NCI-H146 (cell line): ENCODE measurements around the gene TSPAN9.

ENCODE experiments used
- DNase-seq: peaks from one replicate; lab custom pipeline; 2025; lab: John Stamatoyannopoulos, UW

The TSPAN9 gene

GRCh38 chr12:3077572-3078081 is 448 bp downstream of the TSPAN9 start:
- no peak for DNase-seq

- DNase-seq: no peak
Measured at GRCh38 chr12:3078086-3078820, 1.1 kb downstream of the TSPAN9 start.

GRCh38 chr12:3081091-3081490 is 3.9 kb downstream of the TSPAN9 start:
- DNase-seq: no peak

- DNase-seq: no peak
Measured at GRCh38 chr12:3081886-3082285, 4.7 kb downstream of the TSPAN9 start.

GRCh38 chr12:3083241-3083920 is 6.2 kb downstream of the TSPAN9 start:
- DNase-seq: no peak

GRCh38 chr12:3083921-3084347 is 6.8 kb downstream of the TSPAN9 start:
- no peak for DNase-seq

GRCh38 chr12:3084742-3085141 is 7.6 kb downstream of the TSPAN9 start:
- DNase-seq: no peak

GRCh38 chr12:3085341-3086139 is 8.4 kb downstream of the TSPAN9 start:
- DNase-seq: no peak

- no peak for DNase-seq
Measured at GRCh38 chr12:3086211-3086610, 9.0 kb downstream of the TSPAN9 start.

GRCh38 chr12:3086729-3087323 is 9.6 kb downstream of the TSPAN9 start:
- no peak for DNase-seq

GRCh38 chr12:3087758-3088650 is 10.8 kb downstream of the TSPAN9 start:
- no peak for DNase-seq

GRCh38 chr12:3089588-3089987 is 12.4 kb downstream of the TSPAN9 start:
- DNase-seq: no peak

- DNase-seq: no peak
Measured at GRCh38 chr12:3090240-3091037, 13.3 kb downstream of the TSPAN9 start.

- DNase-seq: no peak
Measured at GRCh38 chr12:3091038-3091319, 13.8 kb downstream of the TSPAN9 start.

- no peak for DNase-seq
Measured at GRCh38 chr12:3091382-3092241, 14.4 kb downstream of the TSPAN9 start.

GRCh38 chr12:3092764-3093163 is 15.6 kb downstream of the TSPAN9 start:
- no peak for DNase-seq

- DNase-seq: no peak
Measured at GRCh38 chr12:3097186-3097804, 20.1 kb downstream of the TSPAN9 start.

GRCh38 chr12:3097836-3098235 is 20.7 kb downstream of the TSPAN9 start:
- no peak for DNase-seq

GRCh38 chr12:3098436-3098835 is 21.3 kb downstream of the TSPAN9 start:
- no peak for DNase-seq
